Upper lobe of left lung (tissue), 6 donors: ENCODE data around the gene RTN4. TPM values are rescaled to one million over a fixed set of nuclear protein-coding genes. Genes with fewer than 3 reads are reported as not detected.

ENCODE experiments used
- ATAC-seq, 2 donors: fragments of 200-7000 bp; cut with Tn5 transposase; one replicate each; pipeline ENCODE4 v1.9.1; 2022; ENCODE audit warnings: mild to moderate bottlenecking in 2 of 2, moderate library complexity in 2 of 2; ENCODE audit not compliant: low FRiP score in 2 of 2
- DNase-seq, 2 donors: peaks; one replicate each; pipeline ENCODE4 v3.0.0-alpha.2; 2019 to 2020
- H3K27ac ChIP-seq, 4 donors: fragments of 200-600 bp; sonication (generic); one replicate each; pipeline ENCODE4 v1.5.1; 2016 to 2019
- H3K27me3 ChIP-seq, 4 donors: fragments of 200-600 bp; sonication (generic); one replicate each; pipeline ENCODE4 v1.5.1; 2017 to 2019
- H3K36me3 ChIP-seq, 4 donors: fragments of 200-600 bp; sonication (generic); one replicate each; pipeline ENCODE4 v1.5.1; 2016 to 2019
- H3K4me1 ChIP-seq, 4 donors: fragments of 200-600 bp; sonication (generic); one replicate each; pipeline ENCODE4 v1.5.1; 2018 to 2019
- H3K4me3 ChIP-seq, 4 donors: fragments of 200-600 bp; sonication (generic); one replicate each; pipeline ENCODE4 v1.5.1; 2017 to 2019; ENCODE audit warnings: mild to moderate bottlenecking in 2 of 4, moderate library complexity in 1 of 4
- H3K9me3 ChIP-seq, 4 donors: fragments of 200-600 bp; sonication (generic); one replicate each; pipeline ENCODE4 v1.5.1; 2018 to 2019
- CTCF ChIP-seq, 6 experiments: fragments of 450-650 bp in 4 of 6; fragments of 200-600 bp in 2 of 6; sonication (generic) in 2 of 6; IDR thresholded peaks; one replicate each; pipeline ENCODE4 v1.5.1; 2016 to 2019; ENCODE audit warnings: antibody characterized with exemption in 6 of 6
- EP300 ChIP-seq, 4 donors: sonication (generic); formaldehyde crosslinking; IDR thresholded peaks; one replicate each; pipeline ENCODE4 v1.5.1; 2017; ENCODE audit warnings: antibody characterized with exemption in 4 of 4, control low read depth in 2 of 4
- POLR2A ChIP-seq, 4 donors: fragments of 450-650 bp; IDR thresholded peaks; one replicate each; pipeline ENCODE4 v1.5.1; 2016 to 2017; ENCODE audit warnings: antibody characterized with exemption in 4 of 4, mild to moderate bottlenecking in 2 of 4
- POLR2AphosphoS5 ChIP-seq, 2 donors: sonication (generic); formaldehyde crosslinking; IDR thresholded peaks; one replicate each; pipeline ENCODE4 v1.5.1; 2017; ENCODE audit warnings: antibody characterized with exemption in 2 of 2
- WGBS, 2 donors: methylation state at CpG; one replicate each; pipeline ENCODE4 v1.1.5; 2017 to 2018; 5-methylcytosine and 5-hydroxymethylcytosine counted together
- total RNA-seq, 6 donors: library from RNA; depleted of rRNA in 4 of 6; stranded (reverse); fragments of >200 nt in 4 of 6; gene quantifications; one replicate each; pipeline versions ENCODE4 v1.1.0 to v1.2.1, GENCODE V29; 2016 to 2021
- donor health status: DM: no; HTN: no; CAD: no; lungs with moderate emphysema.
- donor health status: DM: no; HTN: yes; CAD: no; lungs with severe emphysema.

Gene RTN4
- total RNA-seq, 6 donors from 2014 or later = 128 to 345 (median 233) TPM

GRCh38 chr2:55003706-55004639 is 46.3 kb downstream of the RTN4 start:
- no peak for DNase-seq
- Histone ChIP-seq H3K27ac (no peak overlapping the region), H3K36me3 (no peaks in the 10 kb centered on the region), H3K4me1 (peaks cover 35 to 69% (median 38%) of the 10 kb centered on the region in 4 donors), H3K9me3 (no peaks in the 10 kb centered on the region), H3K4me3 (no peak overlapping the region), H3K27me3 (no peaks in the 10 kb centered on the region)
- ATAC-seq = no peak
- TF ChIP-seq POLR2A (IDR thresholded peaks at IDR 0.05) (no peak), EP300 (IDR thresholded peaks at IDR 0.05) (no peak), CTCF (IDR thresholded peaks at IDR 0.05) (no peak), POLR2AphosphoS5 (IDR thresholded peaks at IDR 0.05) (no peak)
- 89 to 93% methylated on average over 10 of the region's 10 CpGs for WGBS, 2 donors

- H3K9me3 ChIP-seq = no peaks in the 10 kb centered on the region
- no peaks in the 10 kb centered on the region for H3K27me3 ChIP-seq
- TF ChIP-seq EP300 (IDR thresholded peaks at IDR 0.05) (no peak), CTCF (IDR thresholded peaks at IDR 0.05) (no peak), POLR2A (IDR thresholded peaks at IDR 0.05) (no peak), POLR2AphosphoS5 (IDR thresholded peaks at IDR 0.05) (no peak)
- no peaks in the 10 kb centered on the region for H3K36me3 ChIP-seq
- H3K4me3 ChIP-seq = no peak overlapping the region
- H3K4me1 ChIP-seq = peaks cover 29 to 69% (median 41%) of the 10 kb centered on the region in 4 donors
- no peak for DNase-seq
- 47 to 95% methylated on average over 2 of the region's 2 CpGs for WGBS, 2 donors
- no peak for ATAC-seq
- no peak overlapping the region for H3K27ac ChIP-seq
These were observed 48.5 kb downstream of the RTN4 start for GRCh38 chr2:55001716-55002115.

GRCh38 chr2:55000341-55000740 is 49.9 kb downstream of the RTN4 start:
- H3K27ac ChIP-seq = no peak overlapping the region

GRCh38 chr2:54999182-54999581 is 51.1 kb downstream of the RTN4 start:
- H3K4me3 ChIP-seq = no peak overlapping the region
- H3K27ac ChIP-seq = no peak overlapping the region
- H3K4me1 ChIP-seq = peaks cover 25 to 57% (median 39%) of the 10 kb centered on the region in 4 donors
- no peaks in the 10 kb centered on the region for H3K27me3 ChIP-seq
- peak in 1 of 2 donors; percentile 53 for ATAC-seq
- H3K36me3 ChIP-seq = no peaks in the 10 kb centered on the region
- WGBS, 2 donors = 14 to 15% methylated on average over 3 of the region's 3 CpGs
- TF ChIP-seq POLR2A (IDR thresholded peaks at IDR 0.05) (no peak), POLR2AphosphoS5 (IDR thresholded peaks at IDR 0.05) (no peak), EP300 (IDR thresholded peaks at IDR 0.05) (no peak), CTCF (IDR thresholded peaks at IDR 0.05) (no peak)
- DNase-seq = no peak
- no peaks in the 10 kb centered on the region for H3K9me3 ChIP-seq

More at GRCh38 chr2:55000341-55000740, 49.9 kb downstream of the RTN4 start:
- no peaks in the 10 kb centered on the region for H3K9me3 ChIP-seq
- H3K4me1 ChIP-seq = peaks cover 25 to 63% (median 36%) of the 10 kb centered on the region in 4 donors
- ATAC-seq = no peak
- no peak for DNase-seq
- WGBS, 2 donors = 36 to 48% methylated on average over 4 of the region's 4 CpGs
- no peak overlapping the region for H3K4me3 ChIP-seq
- TF ChIP-seq POLR2A (IDR thresholded peaks at IDR 0.05) (no peak), POLR2AphosphoS5 (IDR thresholded peaks at IDR 0.05) (no peak), EP300 (IDR thresholded peaks at IDR 0.05) (no peak), CTCF (IDR thresholded peaks at IDR 0.05) (no peak)
- no peaks in the 10 kb centered on the region for H3K27me3 ChIP-seq
- H3K36me3 ChIP-seq = no peaks in the 10 kb centered on the region
